Ectodermal cell (in vitro differentiated cells): ENCODE data around the gene RTN3. TPM values are rescaled to one million over a fixed set of nuclear protein-coding genes. Genes with fewer than 3 reads are reported as not detected.
"Not testable (repeated sequence)": the region's sequence is repeated elsewhere in the genome, so short reads cannot be mapped to it uniquely, and the experiment has no call there.

Experiments
- H3K27ac ChIP-seq: 2 replicates; pipeline ENCODE4 v1.7.0; 2013; ENCODE audit warnings: mild to moderate bottlenecking, low read depth, low read length; ENCODE audit not compliant: insufficient read depth, poor library complexity, severe bottlenecking
- H3K27me3 ChIP-seq: 2 replicates; pipeline ENCODE4 v1.7.0; 2013; ENCODE audit warnings: mild to moderate bottlenecking, low read length; ENCODE audit not compliant: insufficient read depth, control insufficient read depth, poor library complexity, severe bottlenecking
- H3K36me3 ChIP-seq: one replicate; pipeline ENCODE4 v1.7.0; 2013; ENCODE audit warnings: low read length; ENCODE audit not compliant: control insufficient read depth, insufficient read depth
- H3K4me1 ChIP-seq: one replicate; pipeline ENCODE4 v1.7.0; 2013; ENCODE audit warnings: low read length; ENCODE audit not compliant: control insufficient read depth, insufficient read depth
- H3K4me3 ChIP-seq: 2 replicates; pipeline ENCODE4 v1.7.0; 2013; ENCODE audit warnings: low read depth, low read length, control low read depth; ENCODE audit not compliant: insufficient read depth
- H3K9me3 ChIP-seq: 2 replicates; pipeline ENCODE4 v1.7.0; 2013; ENCODE audit warnings: mild to moderate bottlenecking, low read length, moderate library complexity; ENCODE audit not compliant: control insufficient read depth
- WGBS, 2 experiments: methylation state at CpG; one replicate each; pipeline ENCODE4 v1.1.7; 2013; ENCODE audit warnings: missing lambda C conversion rate in 2 of 2; 5-methylcytosine and 5-hydroxymethylcytosine counted together
- polyA plus RNA-seq, 4 experiments: library from polyadenylated mRNA; stranded (reverse); fragments of 50-300 nt; gene quantifications; one replicate each; pipeline ENCODE4 v1.2.3, GENCODE V29; 2013

RTN3 gene
- 310 TPM for polyA plus RNA-seq (2013, experiment 1 of 4)
- 325 TPM for polyA plus RNA-seq (2013, experiment 2 of 4)
- polyA plus RNA-seq (2013, experiment 3 of 4) = 238 TPM
- 283 TPM for polyA plus RNA-seq (2013, experiment 4 of 4)

- no peaks in the 10 kb centered on the region for H3K36me3 ChIP-seq
- no peaks in the 10 kb centered on the region for H3K27me3 ChIP-seq
- no peaks in the 10 kb centered on the region for H3K9me3 ChIP-seq
- H3K27ac ChIP-seq = peak within 1 kb of the TSS; percentile 85
- H3K4me1 ChIP-seq = peaks cover 7% of the 10 kb centered on the region
- H3K4me3 ChIP-seq = peak within 1 kb of the TSS; percentile 57
- 0% methylated on average over 74 of the region's 74 CpGs for WGBS, 2 experiments
Measured at GRCh38 chr11:63681321-63682065, at the start of gene RTN3. TSS of gene RTN3 (plus strand) at chr11:63681500. CDS start at chr11:63681637, 137 bp downstream.

- no peaks in the 10 kb centered on the region for H3K9me3 ChIP-seq
- WGBS, 2 experiments = 60 to 62% methylated on average over 10 of the region's 10 CpGs
- no peaks in the 10 kb centered on the region for H3K27me3 ChIP-seq
- H3K36me3 ChIP-seq = peaks cover 9% of the 10 kb centered on the region
- no peak overlapping the region for H3K27ac ChIP-seq
- H3K4me1 ChIP-seq = no peaks in the 10 kb centered on the region
- H3K4me3 ChIP-seq = no peak overlapping the region
Measured at GRCh38 chr11:63635762-63636465, 45.4 kb upstream of the RTN3 start.

GRCh38 chr11:63638436-63638835 lies 42.9 kb upstream of the RTN3 start:
- not testable (repeated sequence) for H3K27me3 ChIP-seq, H3K9me3 ChIP-seq, H3K36me3 ChIP-seq, H3K4me3 ChIP-seq, H3K4me1 ChIP-seq, H3K27ac ChIP-seq
- WGBS, 2 experiments = 92 to 95% methylated on average over 8 of the region's 8 CpGs

GRCh38 chr11:63639199-63639832 lies 42.0 kb upstream of the RTN3 start:
- H3K36me3 ChIP-seq = peaks cover 3% of the 10 kb centered on the region
- no peak overlapping the region for H3K4me3 ChIP-seq
- no peaks in the 10 kb centered on the region for H3K9me3 ChIP-seq
- H3K4me1 ChIP-seq = no peaks in the 10 kb centered on the region
- WGBS, 2 experiments = 87 to 91% methylated on average over 2 to 3 of the region's 3 CpGs
- no peaks in the 10 kb centered on the region for H3K27me3 ChIP-seq
- H3K27ac ChIP-seq = no peak overlapping the region

- no peaks in the 10 kb centered on the region for H3K27me3 ChIP-seq
- H3K9me3 ChIP-seq = no peaks in the 10 kb centered on the region
- no peaks in the 10 kb centered on the region for H3K36me3 ChIP-seq
- H3K4me1 ChIP-seq = no peaks in the 10 kb centered on the region
- H3K27ac ChIP-seq = no peak overlapping the region
- H3K4me3 ChIP-seq = no peak overlapping the region
Measured at GRCh38 chr11:63641727-63642126, 39.6 kb upstream of the RTN3 start.

GRCh38 chr11:63643205-63643604 lies 38.1 kb upstream of the RTN3 start:
- Histone ChIP-seq H3K9me3 (no peaks in the 10 kb centered on the region), H3K4me3 (no peak overlapping the region), H3K27ac (no peak overlapping the region), H3K4me1 (no peaks in the 10 kb centered on the region), H3K36me3 (no peaks in the 10 kb centered on the region), H3K27me3 (no peaks in the 10 kb centered on the region)
- WGBS, 2 experiments = 96% methylated on average over 3 of the region's 3 CpGs

GRCh38 chr11:63652671-63653070 lies 28.6 kb upstream of the RTN3 start:
- no peaks in the 10 kb centered on the region for H3K9me3 ChIP-seq
- WGBS, 2 experiments = 94 to 95% methylated on average over 3 of the region's 3 CpGs

GRCh38 chr11:63660972-63661371 lies 20.3 kb upstream of the RTN3 start:
- Histone ChIP-seq H3K4me1 (no peaks in the 10 kb centered on the region), H3K9me3 (no peaks in the 10 kb centered on the region), H3K27me3 (no peaks in the 10 kb centered on the region), H3K36me3 (no peaks in the 10 kb centered on the region), H3K27ac (no peak overlapping the region), H3K4me3 (no peak overlapping the region)
- 94 to 96% methylated on average over 8 of the region's 8 CpGs for WGBS, 2 experiments

More at GRCh38 chr11:63652671-63653070, 28.6 kb upstream of the RTN3 start:
- Histone ChIP-seq H3K27ac (no peak overlapping the region), H3K4me1 (no peaks in the 10 kb centered on the region), H3K4me3 (no peak overlapping the region), H3K36me3 (no peaks in the 10 kb centered on the region), H3K27me3 (no peaks in the 10 kb centered on the region)

GRCh38 chr11:63663809-63664208 lies 17.5 kb upstream of the RTN3 start:
- H3K27me3 ChIP-seq = no peaks in the 10 kb centered on the region
- no peaks in the 10 kb centered on the region for H3K9me3 ChIP-seq
- H3K4me3 ChIP-seq = no peak overlapping the region
- WGBS, 2 experiments = 0 to 11% methylated on average over 1 of the region's 1 CpG
- H3K36me3 ChIP-seq = no peaks in the 10 kb centered on the region
- no peaks in the 10 kb centered on the region for H3K4me1 ChIP-seq
- H3K27ac ChIP-seq = no peak overlapping the region

- Histone ChIP-seq H3K4me3 (no peak overlapping the region), H3K27me3 (peaks cover 3% of the 10 kb centered on the region), H3K36me3 (no peaks in the 10 kb centered on the region), H3K4me1 (no peaks in the 10 kb centered on the region), H3K9me3 (no peaks in the 10 kb centered on the region), H3K27ac (no peak overlapping the region)
- WGBS, 2 experiments = 88 to 94% methylated on average over 4 of the region's 4 CpGs
Measured at GRCh38 chr11:63666874-63667273, 14.4 kb upstream of the RTN3 start.
